SKM-1 treated with dmso at 0.1 percent for 144 hours (cell line): ENCODE measurements around the gene ARHGAP44.
"Not testable (repeated sequence)": the region's sequence is repeated elsewhere in the genome, so short reads cannot be mapped to it uniquely, and the experiment has no call there.

Experiments used
- DNase-seq: peaks from one replicate; lab custom pipeline; 2025; ENCODE audit not compliant: unreplicated experiment; lab: John Stamatoyannopoulos, UW

Gene ARHGAP44

DNA sequence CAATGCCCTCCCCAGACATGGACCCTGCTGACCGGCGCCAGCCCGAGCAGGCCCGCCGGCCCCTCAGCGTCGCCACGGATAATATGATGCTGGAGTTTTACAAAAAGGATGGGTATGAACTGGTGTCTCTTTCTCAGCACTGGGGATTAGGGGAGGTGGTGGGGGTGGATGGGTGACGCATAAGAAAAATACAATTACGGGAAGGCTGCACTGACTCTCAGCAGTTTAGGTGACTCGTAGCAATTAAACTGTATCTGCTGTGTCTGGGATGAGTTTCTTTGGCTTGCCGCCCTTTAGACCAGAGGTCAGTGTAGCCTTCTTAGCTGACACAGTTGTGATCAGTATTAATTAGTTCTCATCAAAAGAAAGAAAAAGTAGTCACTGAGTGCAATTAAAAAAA, 169.5 kb downstream of the ARHGAP44 start:
- no peak for DNase-seq

DNA sequence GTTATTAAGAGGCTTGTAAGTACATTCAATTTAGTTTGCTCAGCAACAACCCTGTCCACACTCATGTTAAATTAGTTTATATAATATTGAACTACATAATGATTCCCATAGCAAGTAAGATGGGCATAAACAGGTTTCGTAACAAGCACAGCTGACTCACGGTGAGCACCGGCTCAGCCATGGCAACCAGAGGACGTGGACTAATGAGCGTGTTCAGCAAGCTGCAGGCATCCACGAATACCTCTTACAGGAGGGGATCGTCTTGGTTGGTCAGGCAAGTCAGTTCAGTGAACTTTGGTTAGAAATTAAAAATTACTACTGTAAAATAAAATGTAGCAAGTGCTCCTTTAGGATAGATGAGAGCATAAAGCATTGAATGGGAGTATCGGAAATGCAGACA, 170.1 kb downstream of the ARHGAP44 start:
- no peak for DNase-seq

- no peak for DNase-seq
Measured at GRCh38 chr17:12961655-12962054, 172.4 kb downstream of the ARHGAP44 start.

DNA sequence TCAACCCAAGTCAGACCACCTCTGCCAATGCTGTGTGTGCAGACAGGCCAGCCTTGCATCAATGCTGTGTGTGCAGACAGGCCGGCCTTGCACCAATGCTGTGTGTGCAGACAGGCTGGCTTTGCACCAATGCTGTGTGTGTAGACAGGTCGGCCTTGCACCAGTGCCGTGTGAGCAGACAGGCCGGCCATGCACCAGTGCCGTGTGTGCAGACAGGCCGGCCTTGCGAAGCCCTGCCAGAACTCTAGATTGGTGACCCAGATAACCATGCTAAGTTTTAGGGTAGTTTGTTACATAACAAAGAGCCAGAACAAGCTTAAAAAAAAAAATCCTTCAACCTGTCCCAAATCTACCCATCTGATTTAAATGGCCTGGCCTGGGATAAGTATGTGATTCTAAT, 174.2 kb downstream of the ARHGAP44 start:
- DNase-seq = no peak

- no peak for DNase-seq
Measured at GRCh38 chr17:12964162-12964561, 174.9 kb downstream of the ARHGAP44 start.

GRCh38 chr17:12964840-12965239, 175.5 kb downstream of the ARHGAP44 start:
- no peak for DNase-seq

- no peak for DNase-seq
Measured at GRCh38 chr17:12965988-12966387, 176.7 kb downstream of the ARHGAP44 start.

GRCh38 chr17:12966413-12966812, 177.1 kb downstream of the ARHGAP44 start:
- DNase-seq = no peak

GRCh38 chr17:12967962-12968361, 178.7 kb downstream of the ARHGAP44 start:
- no peak for DNase-seq

- no peak for DNase-seq
Measured at GRCh38 chr17:12973496-12974004, 184.3 kb downstream of the ARHGAP44 start.

DNA sequence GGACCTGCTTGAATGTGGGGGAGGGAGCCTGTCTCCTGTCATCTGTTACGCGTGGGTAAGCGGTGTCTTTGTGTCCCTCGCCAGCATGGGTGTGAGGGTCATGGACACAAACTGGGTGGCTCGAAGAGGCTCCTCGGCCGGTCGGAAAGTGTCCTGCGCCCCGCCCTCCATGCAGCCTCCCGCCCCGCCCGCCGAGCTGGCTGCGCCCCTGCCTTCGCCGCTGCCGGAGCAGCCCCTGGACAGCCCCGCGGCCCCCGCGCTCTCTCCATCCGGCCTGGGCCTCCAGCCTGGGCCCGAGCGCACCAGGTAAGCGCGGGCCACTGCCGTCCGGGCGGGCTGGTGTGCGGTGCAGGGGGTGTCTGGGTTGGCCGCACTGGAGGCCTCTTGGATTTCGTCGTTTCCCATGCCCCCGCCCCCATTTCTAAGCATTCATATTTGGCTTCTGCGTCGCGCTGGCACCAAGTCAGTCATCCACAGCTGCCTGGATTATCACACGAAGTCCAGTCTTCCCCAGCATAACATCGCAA, 184.8 kb downstream of the ARHGAP44 start:
- DNase-seq = no peak

DNA sequence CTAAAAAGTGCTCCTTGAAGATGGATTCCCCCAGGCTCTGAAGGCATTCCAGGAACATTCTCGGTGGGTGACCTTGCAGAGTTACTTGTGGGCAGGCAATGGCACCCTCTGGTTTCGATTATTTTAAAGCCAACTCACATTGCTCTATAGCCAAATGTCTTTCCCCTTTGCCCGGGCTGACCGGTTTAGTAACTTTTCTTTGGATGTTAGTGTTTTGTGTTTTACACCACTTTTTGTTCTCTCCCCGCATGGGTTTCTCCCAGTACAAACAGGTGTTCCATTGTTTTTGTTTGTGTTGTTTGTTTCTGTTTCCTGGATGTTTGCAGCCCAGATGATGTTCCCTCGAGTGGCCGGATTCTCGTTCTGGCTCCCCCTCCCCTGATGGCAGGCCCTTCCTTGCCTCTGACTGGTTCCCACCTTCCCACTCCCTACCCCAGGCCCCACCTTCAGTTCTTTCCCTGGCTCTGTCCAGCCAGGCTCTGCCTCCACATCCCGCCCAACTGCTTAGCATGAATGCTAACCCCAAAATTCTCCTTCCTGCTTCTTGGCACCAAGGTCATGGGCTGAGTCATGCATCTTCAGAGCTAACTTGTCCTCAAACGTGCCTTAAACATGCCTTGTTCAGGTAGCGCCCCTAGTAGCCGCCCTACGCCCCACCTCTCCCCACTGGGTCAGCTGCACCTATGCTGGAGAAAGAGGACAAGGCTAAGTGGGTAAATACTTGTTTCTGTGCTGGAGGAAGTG, 187.9 kb downstream of the ARHGAP44 start:
- no peak for DNase-seq

DNA sequence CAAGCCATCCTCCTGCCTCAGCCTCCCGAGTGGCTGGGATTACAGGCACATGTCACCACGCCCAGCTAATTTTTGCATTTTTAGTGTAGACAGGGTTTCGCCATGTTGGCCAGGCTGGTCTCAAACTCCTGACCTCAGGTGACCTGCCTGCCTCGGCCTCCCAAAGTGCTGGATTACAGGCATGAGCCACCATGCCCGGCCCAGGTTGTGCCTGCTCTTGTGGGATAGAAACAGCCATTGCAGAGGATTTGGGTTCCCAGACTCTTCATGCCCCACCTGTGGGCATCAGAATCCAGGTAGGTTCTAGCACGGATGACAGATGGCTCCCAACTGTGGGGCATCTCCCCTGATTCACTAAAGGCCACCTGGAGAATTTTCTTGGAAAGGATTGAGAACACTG, 189.5 kb downstream of the ARHGAP44 start:
- not testable (repeated sequence) for DNase-seq

GRCh38 chr17:12979246-12979645, 189.9 kb downstream of the ARHGAP44 start:
- no peak for DNase-seq

GRCh38 chr17:12979826-12980500, 190.7 kb downstream of the ARHGAP44 start:
- DNase-seq = no peak

DNA sequence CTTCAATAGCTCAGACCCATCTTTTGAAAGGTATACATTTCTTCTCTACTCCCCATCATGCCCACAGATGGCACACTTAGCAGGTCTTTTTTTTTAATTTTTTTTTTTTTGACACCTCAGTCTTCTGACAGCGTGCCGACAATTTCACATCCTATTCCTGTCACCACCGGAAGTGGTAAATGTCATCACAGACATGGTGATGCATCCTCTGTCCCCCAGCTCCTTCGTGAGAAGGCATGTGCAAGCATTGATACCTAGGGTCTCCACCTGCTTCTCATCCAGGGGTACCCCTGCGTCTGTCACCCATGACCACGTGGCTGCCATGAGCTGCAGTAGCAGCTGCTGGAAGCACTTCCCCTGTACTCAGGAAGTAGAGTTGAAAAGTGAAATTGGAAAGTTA, 192.9 kb downstream of the ARHGAP44 start:
- DNase-seq = no peak

GRCh38 chr17:12983991-12984884, 194.9 kb downstream of the ARHGAP44 start:
- DNase-seq = no peak

DNA sequence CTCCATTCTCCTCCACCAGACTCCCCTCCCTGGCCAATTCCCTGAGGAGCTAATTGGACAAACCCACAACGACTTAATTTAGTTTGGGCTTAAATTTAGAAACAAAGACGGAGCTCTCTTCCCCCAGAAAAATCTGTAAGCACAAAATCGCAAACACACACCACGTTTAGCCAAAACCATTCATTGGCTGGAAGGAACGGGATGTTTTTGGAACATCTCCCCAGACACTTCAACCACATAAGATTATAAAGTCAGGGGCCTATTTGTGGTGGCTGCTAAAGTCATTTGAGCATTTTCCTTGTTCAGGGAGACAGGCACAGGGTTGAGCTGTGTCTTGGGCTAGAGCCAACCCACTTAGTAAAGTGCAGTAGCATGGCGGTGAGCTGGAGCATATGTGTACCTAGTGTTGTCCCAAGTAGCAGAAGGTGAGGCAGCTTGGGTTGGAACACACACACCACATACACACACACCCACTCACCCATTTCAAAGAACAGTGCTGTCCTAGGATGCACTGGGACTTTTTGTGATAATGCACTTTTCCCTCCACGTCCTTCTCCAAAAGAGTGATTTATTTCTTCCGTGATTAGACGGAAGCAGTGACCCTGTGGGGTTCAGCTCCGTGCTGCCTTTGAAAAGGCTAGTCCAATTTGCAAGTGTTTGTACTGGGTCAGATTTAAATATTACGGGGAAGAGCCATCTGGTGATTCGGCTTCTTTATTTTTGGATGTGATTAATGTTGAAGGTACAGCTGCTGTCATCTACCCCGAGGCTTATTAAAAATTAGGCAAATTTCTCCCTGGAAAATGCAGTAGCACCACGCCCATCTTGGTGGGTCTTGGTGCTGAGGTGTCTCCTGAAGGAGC, 196.4 kb downstream of the ARHGAP44 start:
- no peak for DNase-seq

GRCh38 chr17:12987120-12987519, 197.8 kb downstream of the ARHGAP44 start:
- no peak for DNase-seq
